ENCODE results near the gene MAPT.
"Not testable (repeated sequence)": the region's sequence is repeated elsewhere in the genome, so short reads cannot be mapped to it uniquely, and the experiment has no call there.

MAPT gene

DNA sequence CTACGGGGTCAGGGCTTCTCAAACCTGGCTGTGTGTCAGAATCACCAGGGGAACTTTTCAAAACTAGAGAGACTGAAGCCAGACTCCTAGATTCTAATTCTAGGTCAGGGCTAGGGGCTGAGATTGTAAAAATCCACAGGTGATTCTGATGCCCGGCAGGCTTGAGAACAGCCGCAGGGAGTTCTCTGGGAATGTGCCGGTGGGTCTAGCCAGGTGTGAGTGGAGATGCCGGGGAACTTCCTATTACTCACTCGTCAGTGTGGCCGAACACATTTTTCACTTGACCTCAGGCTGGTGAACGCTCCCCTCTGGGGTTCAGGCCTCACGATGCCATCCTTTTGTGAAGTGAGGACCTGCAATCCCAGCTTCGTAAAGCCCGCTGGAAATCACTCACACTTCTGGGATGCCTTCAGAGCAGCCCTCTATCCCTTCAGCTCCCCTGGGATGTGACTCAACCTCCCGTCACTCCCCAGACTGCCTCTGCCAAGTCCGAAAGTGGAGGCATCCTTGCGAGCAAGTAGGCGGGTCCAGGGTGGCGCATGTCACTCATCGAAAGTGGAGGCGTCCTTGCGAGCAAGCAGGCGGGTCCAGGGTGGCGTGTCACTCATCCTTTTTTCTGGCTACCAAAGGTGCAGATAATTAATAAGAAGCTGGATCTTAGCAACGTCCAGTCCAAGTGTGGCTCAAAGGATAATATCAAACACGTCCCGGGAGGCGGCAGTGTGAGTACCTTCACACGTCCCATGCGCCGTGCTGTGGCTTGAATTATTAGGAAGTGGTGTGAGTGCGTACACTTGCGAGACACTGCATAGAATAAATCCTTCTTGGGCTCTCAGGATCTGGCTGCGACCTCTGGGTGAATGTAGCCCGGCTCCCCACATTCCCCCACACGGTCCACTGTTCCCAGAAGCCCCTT, 115.6 kb downstream of the MAPT start:
- no peak for DNase-seq (ENCODE audit: low read depth in 2 of 2)

DNA sequence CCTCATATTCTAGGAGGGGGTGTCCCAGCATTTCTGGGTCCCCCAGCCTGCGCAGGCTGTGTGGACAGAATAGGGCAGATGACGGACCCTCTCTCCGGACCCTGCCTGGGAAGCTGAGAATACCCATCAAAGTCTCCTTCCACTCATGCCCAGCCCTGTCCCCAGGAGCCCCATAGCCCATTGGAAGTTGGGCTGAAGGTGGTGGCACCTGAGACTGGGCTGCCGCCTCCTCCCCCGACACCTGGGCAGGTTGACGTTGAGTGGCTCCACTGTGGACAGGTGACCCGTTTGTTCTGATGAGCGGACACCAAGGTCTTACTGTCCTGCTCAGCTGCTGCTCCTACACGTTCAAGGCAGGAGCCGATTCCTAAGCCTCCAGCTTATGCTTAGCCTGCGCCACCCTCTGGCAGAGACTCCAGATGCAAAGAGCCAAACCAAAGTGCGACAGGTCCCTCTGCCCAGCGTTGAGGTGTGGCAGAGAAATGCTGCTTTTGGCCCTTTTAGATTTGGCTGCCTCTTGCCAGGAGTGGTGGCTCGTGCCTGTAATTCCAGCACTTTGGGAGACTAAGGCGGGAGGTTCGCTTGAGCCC, 116.3 kb downstream of the MAPT start:
- DNase-seq (ENCODE audit: low read depth in 2 of 2), result no peak

DNA sequence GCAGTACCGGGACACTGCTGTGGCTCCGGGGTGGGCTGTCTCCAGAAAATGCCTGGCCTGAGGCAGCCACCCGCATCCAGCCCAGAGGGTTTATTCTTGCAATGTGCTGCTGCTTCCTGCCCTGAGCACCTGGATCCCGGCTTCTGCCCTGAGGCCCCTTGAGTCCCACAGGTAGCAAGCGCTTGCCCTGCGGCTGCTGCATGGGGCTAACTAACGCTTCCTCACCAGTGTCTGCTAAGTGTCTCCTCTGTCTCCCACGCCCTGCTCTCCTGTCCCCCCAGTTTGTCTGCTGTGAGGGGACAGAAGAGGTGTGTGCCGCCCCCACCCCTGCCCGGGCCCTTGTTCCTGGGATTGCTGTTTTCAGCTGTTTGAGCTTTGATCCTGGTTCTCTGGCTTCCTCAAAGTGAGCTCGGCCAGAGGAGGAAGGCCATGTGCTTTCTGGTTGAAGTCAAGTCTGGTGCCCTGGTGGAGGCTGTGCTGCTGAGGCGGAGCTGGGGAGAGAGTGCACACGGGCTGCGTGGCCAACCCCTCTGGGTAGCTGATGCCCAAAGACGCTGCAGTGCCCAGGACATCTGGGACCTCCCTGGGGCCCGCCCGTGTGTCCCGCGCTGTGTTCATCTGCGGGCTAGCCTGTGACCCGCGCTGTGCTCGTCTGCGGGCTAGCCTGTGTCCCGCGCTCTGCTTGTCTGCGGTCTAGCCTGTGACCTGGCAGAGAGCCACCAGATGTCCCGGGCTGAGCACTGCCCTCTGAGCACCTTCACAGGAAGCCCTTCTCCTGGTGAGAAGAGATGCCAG, 117.6 kb downstream of the MAPT start:
- DNase-seq (ENCODE audit: low read depth in 2 of 2), result no peak

- DNase-seq (ENCODE audit: low read depth in 2 of 2), result no peak
Observed at GRCh38 chr17:46012506-46013079, 118.2 kb downstream of the MAPT start.

DNA sequence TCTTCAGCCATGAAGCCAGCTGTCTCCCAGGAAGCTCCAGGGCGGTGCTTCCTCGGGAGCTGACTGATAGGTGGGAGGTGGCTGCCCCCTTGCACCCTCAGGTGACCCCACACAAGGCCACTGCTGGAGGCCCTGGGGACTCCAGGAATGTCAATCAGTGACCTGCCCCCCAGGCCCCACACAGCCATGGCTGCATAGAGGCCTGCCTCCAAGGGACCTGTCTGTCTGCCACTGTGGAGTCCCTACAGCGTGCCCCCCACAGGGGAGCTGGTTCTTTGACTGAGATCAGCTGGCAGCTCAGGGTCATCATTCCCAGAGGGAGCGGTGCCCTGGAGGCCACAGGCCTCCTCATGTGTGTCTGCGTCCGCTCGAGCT, 118.8 kb downstream of the MAPT start:
- DNase-seq (ENCODE audit: low read depth in 2 of 2), result no peak

DNA sequence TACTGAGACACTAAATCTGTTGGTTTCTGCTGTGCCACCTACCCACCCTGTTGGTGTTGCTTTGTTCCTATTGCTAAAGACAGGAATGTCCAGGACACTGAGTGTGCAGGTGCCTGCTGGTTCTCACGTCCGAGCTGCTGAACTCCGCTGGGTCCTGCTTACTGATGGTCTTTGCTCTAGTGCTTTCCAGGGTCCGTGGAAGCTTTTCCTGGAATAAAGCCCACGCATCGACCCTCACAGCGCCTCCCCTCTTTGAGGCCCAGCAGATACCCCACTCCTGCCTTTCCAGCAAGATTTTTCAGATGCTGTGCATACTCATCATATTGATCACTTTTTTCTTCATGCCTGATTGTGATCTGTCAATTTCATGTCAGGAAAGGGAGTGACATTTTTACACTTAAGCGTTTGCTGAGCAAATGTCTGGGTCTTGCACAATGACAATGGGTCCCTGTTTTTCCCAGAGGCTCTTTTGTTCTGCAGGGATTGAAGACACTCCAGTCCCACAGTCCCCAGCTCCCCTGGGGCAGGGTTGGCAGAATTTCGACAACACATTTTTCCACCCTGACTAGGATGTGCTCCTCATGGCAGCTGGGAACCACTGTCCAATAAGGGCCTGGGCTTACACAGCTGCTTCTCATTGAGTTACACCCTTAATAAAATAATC, 119.3 kb downstream of the MAPT start:
- DNase-seq (ENCODE audit: low read depth in 2 of 2), result no peak

- DNase-seq (ENCODE audit: low read depth in 2 of 2), result not testable (repeated sequence)
Observed at GRCh38 chr17:46019408-46019925, 125.1 kb downstream of the MAPT start.

DNA sequence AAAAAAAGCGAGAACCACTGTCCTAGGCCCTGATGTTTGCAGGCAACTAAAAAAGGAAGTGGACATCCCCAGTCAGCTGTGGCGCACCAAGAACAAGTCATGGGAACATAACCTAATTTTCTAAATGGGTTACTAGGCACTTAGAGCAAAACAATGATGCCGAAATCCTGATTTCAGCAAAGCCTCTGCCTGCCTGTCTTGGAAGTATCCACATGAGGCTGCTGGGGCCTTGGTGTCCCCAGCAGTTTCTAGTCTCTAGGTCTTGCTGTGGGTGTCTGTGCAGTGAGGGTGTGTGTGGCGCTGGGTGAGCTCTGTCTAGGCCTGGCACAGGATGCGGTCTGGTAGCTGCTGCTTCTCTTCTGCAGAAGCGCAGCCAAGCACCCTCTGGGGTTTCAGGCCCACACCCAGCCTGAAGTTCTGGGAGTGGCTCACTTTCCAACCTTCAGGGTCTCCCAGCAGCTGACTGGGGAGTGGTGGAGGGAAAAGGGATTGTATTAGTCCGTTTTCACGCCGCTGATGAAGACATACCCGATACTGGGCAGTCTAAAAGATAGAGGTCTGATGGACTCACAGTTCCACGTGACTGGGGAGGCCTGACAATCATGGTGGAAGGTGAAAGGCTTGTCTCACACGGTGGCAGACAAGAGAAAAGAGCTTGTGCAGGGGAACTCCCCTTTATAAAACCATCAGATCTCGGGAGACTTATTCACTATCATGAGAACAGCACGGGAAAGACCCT, 125.8 kb downstream of the MAPT start:
- DNase-seq (ENCODE audit: low read depth in 2 of 2), result no peak

GRCh38 chr17:46020998-46021397, 126.6 kb downstream of the MAPT start:
- DNase-seq (ENCODE audit: low read depth in 2 of 2), result no peak

DNA sequence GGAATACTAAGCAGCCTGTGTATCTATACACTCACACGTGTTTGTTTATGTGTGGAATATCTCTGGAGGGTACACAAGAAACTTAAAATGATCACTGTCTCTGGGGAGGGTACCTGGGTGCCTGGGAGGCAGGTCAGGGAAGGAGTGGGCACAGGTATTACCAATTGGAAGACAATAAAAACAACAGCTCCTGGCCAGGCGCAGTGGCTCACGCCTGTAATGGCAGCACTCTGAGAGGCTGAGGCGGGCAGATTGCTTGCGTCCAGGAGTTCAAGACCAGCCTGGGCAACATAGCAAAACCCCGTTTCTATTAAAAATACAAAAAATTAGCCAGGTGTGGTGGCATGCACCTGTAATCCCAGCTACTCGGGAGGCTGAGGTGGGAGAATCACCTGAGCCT, 129.0 kb downstream of the MAPT start:
- not testable (repeated sequence) for DNase-seq (ENCODE audit: low read depth in 2 of 2)

DNA sequence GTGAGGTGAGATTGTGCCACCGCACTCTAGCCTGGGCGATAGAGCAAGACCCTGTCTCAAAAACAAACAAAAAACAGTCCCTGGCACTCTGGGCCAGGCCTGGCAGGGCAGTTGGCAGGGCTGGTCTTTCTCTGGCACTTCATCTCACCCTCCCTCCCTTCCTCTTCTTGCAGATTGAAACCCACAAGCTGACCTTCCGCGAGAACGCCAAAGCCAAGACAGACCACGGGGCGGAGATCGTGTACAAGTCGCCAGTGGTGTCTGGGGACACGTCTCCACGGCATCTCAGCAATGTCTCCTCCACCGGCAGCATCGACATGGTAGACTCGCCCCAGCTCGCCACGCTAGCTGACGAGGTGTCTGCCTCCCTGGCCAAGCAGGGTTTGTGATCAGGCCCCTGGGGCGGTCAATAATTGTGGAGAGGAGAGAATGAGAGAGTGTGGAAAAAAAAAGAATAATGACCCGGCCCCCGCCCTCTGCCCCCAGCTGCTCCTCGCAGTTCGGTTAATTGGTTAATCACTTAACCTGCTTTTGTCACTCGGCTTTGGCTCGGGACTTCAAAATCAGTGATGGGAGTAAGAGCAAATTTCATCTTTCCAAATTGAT, 129.5 kb downstream of the MAPT start:
- DNase-seq (ENCODE audit: low read depth in 2 of 2), result no peak

DNA sequence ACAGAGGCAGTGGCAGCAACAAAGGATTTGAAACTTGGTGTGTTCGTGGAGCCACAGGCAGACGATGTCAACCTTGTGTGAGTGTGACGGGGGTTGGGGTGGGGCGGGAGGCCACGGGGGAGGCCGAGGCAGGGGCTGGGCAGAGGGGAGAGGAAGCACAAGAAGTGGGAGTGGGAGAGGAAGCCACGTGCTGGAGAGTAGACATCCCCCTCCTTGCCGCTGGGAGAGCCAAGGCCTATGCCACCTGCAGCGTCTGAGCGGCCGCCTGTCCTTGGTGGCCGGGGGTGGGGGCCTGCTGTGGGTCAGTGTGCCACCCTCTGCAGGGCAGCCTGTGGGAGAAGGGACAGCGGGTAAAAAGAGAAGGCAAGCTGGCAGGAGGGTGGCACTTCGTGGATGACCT, 130.2 kb downstream of the MAPT start:
- no peak for DNase-seq (ENCODE audit: low read depth in 2 of 2)

GRCh38 chr17:46025060-46025459, 130.7 kb downstream of the MAPT start:
- DNase-seq (ENCODE audit: low read depth in 2 of 2), result no peak

DNA sequence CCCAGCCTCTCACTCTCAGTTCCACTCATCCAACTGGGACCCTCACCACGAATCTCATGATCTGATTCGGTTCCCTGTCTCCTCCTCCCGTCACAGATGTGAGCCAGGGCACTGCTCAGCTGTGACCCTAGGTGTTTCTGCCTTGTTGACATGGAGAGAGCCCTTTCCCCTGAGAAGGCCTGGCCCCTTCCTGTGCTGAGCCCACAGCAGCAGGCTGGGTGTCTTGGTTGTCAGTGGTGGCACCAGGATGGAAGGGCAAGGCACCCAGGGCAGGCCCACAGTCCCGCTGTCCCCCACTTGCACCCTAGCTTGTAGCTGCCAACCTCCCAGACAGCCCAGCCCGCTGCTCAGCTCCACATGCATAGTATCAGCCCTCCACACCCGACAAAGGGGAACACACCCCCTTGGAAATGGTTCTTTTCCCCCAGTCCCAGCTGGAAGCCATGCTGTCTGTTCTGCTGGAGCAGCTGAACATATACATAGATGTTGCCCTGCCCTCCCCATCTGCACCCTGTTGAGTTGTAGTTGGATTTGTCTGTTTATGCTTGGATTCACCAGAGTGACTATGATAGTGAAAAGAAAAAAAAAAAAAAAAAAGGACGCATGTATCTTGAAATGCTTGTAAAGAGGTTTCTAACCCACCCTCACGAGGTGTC, 131.3 kb downstream of the MAPT start:
- DNase-seq (ENCODE audit: low read depth in 2 of 2), result no peak

DNA sequence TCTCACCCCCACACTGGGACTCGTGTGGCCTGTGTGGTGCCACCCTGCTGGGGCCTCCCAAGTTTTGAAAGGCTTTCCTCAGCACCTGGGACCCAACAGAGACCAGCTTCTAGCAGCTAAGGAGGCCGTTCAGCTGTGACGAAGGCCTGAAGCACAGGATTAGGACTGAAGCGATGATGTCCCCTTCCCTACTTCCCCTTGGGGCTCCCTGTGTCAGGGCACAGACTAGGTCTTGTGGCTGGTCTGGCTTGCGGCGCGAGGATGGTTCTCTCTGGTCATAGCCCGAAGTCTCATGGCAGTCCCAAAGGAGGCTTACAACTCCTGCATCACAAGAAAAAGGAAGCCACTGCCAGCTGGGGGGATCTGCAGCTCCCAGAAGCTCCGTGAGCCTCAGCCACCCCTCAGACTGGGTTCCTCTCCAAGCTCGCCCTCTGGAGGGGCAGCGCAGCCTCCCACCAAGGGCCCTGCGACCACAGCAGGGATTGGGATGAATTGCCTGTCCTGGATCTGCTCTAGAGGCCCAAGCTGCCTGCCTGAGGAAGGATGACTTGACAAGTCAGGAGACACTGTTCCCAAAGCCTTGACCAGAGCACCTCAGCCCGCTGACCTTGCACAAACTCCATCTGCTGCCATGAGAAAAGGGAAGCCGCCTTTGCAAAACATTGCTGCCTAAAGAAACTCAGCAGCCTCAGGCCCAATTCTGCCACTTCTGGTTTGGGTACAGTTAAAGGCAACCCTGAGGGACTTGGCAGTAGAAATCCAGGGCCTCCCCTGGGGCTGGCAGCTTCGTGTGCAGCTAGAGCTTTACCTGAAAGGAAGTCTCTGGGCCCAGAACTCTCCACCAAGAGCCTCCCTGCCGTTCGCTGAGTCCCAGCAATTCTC, 132.1 kb downstream of the MAPT start:
- DNase-seq (ENCODE audit: low read depth in 2 of 2), result no peak

- no peak for DNase-seq (ENCODE audit: low read depth in 2 of 2)
Observed at GRCh38 chr17:46027048-46027975, 133.0 kb downstream of the MAPT start.

DNA sequence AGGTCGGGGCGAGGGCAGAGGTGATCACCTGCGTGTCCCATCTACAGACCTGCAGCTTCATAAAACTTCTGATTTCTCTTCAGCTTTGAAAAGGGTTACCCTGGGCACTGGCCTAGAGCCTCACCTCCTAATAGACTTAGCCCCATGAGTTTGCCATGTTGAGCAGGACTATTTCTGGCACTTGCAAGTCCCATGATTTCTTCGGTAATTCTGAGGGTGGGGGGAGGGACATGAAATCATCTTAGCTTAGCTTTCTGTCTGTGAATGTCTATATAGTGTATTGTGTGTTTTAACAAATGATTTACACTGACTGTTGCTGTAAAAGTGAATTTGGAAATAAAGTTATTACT, 133.6 kb downstream of the MAPT start:
- no peak for DNase-seq (ENCODE audit: low read depth in 2 of 2)

DNA sequence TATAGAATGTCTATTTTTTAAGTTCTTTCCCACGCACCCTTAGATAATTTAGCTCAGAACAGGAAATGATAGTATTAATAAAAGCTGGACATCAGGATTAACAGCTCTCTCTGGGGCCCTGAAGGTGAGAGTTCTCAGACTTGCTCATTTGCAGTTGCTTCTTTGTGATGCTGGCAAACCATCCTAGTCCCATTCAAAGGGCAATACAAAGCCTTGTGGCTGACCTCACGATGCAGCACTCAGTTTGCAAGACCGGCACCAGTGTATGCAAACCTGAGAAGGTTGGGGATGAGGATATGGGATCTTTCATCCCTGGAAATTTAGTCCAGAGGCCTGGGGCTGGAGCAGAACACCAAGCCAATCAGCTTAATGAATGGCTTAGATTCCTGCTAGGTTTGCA, 134.0 kb downstream of the MAPT start:
- no peak for DNase-seq (ENCODE audit: low read depth in 2 of 2)

All from stimulated activated CD4-positive, alpha-beta T cell treated with anti-CD3 and anti-CD28 coated beads, Interleukin-1b, Interleukin-23, amount 100 ng/mL, for 1 hour (primary cell).